Left colon (tissue), 2 donors: ENCODE results near the gene ATG2A. TPM values are rescaled to one million over a fixed set of nuclear protein-coding genes. Genes with fewer than 3 reads are reported as not detected.

Experiments used
- ATAC-seq: fragments of 200-7000 bp; cut with Tn5 transposase; one replicate; pipeline ENCODE4 v1.9.1; 2020; ENCODE audit warnings: mild to moderate bottlenecking, moderate library complexity
- DNase-seq, 2 donors: peaks; one replicate each; pipeline ENCODE4 v3.0.0-alpha.2; 2020
- intact Hi-C, 2 donors: fragments of 100-400 bp; cut with DNase I in 1 of 2; cut with micrococcal nuclease in 1 of 2; formaldehyde crosslinking; loops; one replicate each; pipeline versions ENCODE4 v1.11.2 to v1.14.0; 2022; cut with DNase I, micrococcal nuclease
- long read RNA-seq: library from polyadenylated mRNA; unstranded; transcript quantifications from one replicate; pipeline ENCODE4 v2.0.0, GENCODE V29; 2021
- total RNA-seq, 2 donors: library from RNA; stranded (reverse); fragmentation: NEBNext Ultra II Directional; extraction: Animal tissue kit (Norgen Biotek cat#: 25700); gene quantifications; one replicate each; pipeline ENCODE4 v1.2.1, GENCODE V29; 2021
- donor health status: DM: no; HTN: no; CAD: no.
- donor health status: DM: yes; HTN: yes; CAD: no.

ATG2A gene
- total RNA-seq = 10 to 100 TPM; 25.3 to 43.4 TPM
- long read RNA-seq, partial matches to known transcripts = 14 of 16 reads
- long read RNA-seq, other reads (novel, unspliced or antisense) = 2 of 16 reads

GRCh38 chr11:64916775-64917662, at the start of gene ATG2A:
Gene ATG2A, minus strand, starts transcription at chr11:64917209. Its CDS starts 74 bp downstream, at chr11:64917135.
- DNase-seq = peak; percentile 99 to 100
- intact Hi-C loops = no loop called here
- ATAC-seq = peak; percentile 93

- intact Hi-C loops = no loop called here
- ATAC-seq (no peak), DNase-seq (no peak)
These were observed 46.1 kb upstream of the ATG2A start for GRCh38 chr11:64963072-64963631.

- intact Hi-C loops = no loop called here
- ATAC-seq (no peak), DNase-seq (no peak)
These were observed 43.7 kb upstream of the ATG2A start for GRCh38 chr11:64960719-64961118.

GRCh38 chr11:64959498-64959897, 42.5 kb upstream of the ATG2A start:
- no peak for ATAC-seq
- intact Hi-C loops = no loop called here
- DNase-seq = no peak

GRCh38 chr11:64954201-64954600, 37.2 kb upstream of the ATG2A start:
- intact Hi-C loops = no loop called here
- ATAC-seq (no peak), DNase-seq (no peak)

- intact Hi-C loops = no loop called here
- ATAC-seq (no peak), DNase-seq (no peak)
These were observed 34.5 kb upstream of the ATG2A start for GRCh38 chr11:64951529-64951928.

- DNase-seq = no peak
- intact Hi-C loops = no loop called here
- ATAC-seq = no peak
These were observed 30.3 kb upstream of the ATG2A start for GRCh38 chr11:64947208-64947814.

GRCh38 chr11:64936539-64936938, 19.5 kb upstream of the ATG2A start:
- no peak for DNase-seq
- intact Hi-C loops = loop anchor here in 1 of 2 donors (10.0 kb wide), 1 partner anchor 48 kb away; no protein-coding TSS in a partner anchor
- no peak for ATAC-seq

GRCh38 chr11:64935359-64936081, 18.5 kb upstream of the ATG2A start, which contains the start of gene GPHA2:
Gene GPHA2, minus strand, starts transcription at chr11:64935893. Its CDS starts 433 bp downstream, at chr11:64935460.
- intact Hi-C loops = loop anchor here in 1 of 2 donors (10.0 kb wide), 1 partner anchor 49 kb away; no protein-coding TSS in a partner anchor
- ATAC-seq = no peak
- no peak for DNase-seq

GRCh38 chr11:64934682-64935358, 17.8 kb upstream of the ATG2A start:
- ATAC-seq (peak; percentile 37), DNase-seq (no peak)
- intact Hi-C loops = loop anchor here in 1 of 2 donors (10.0 kb wide), 1 partner anchor 50 kb away; no protein-coding TSS in a partner anchor

GRCh38 chr11:64933935-64934681, 17.1 kb upstream of the ATG2A start:
- intact Hi-C loops = loop anchor here in 1 of 2 donors (10.0 kb wide), 1 partner anchor 51 kb away; no protein-coding TSS in a partner anchor
- DNase-seq (no peak), ATAC-seq (no peak)

GRCh38 chr11:64933213-64933934, 16.4 kb upstream of the ATG2A start:
- intact Hi-C loops = loop anchor here in 1 of 2 donors (10.0 kb wide), 1 partner anchor 51 kb away; no protein-coding TSS in a partner anchor
- ATAC-seq (no peak), DNase-seq (no peak)

- no peak for DNase-seq
- ATAC-seq = no peak
- intact Hi-C loops = loop anchor here in 1 of 2 donors (10.0 kb wide), 1 partner anchor 52 kb away; no protein-coding TSS in a partner anchor
These were observed 15.3 kb upstream of the ATG2A start for GRCh38 chr11:64932324-64932723.

GRCh38 chr11:64931290-64931689, 14.3 kb upstream of the ATG2A start:
- no peak for ATAC-seq
- no peak for DNase-seq
- intact Hi-C loops = loop anchor here in 1 of 2 donors (10.0 kb wide), 1 partner anchor 54 kb away; no protein-coding TSS in a partner anchor

- intact Hi-C loops = loop anchor here in 1 of 2 donors (10.0 kb wide), 1 partner anchor 54 kb away; no protein-coding TSS in a partner anchor
- ATAC-seq (no peak), DNase-seq (no peak)
These were observed 13.3 kb upstream of the ATG2A start for GRCh38 chr11:64930340-64930739.

GRCh38 chr11:64929625-64930024, 12.6 kb upstream of the ATG2A start:
- DNase-seq = no peak
- intact Hi-C loops = loop anchor here in 1 of 2 donors (10.0 kb wide), 1 partner anchor 55 kb away; no protein-coding TSS in a partner anchor
- no peak for ATAC-seq
